HG03135 (cell line): ENCODE results near the gene FAM107B.
"Not testable (repeated sequence)": the region's sequence is repeated elsewhere in the genome, so short reads cannot be mapped to it uniquely, and the experiment has no call there.

Experiments
- ATAC-seq: cut with Tn5 transposase; IDR thresholded peaks from one replicate; pipeline ENCODE4 v1.9.1; 2021; ENCODE audit warnings: mild to moderate bottlenecking, moderate library complexity; ENCODE audit not compliant: unreplicated experiment

Gene FAM107B

GRCh38 chr10:14639637-14640036, 135.1 kb downstream of the FAM107B start:
- ATAC-seq, result no peak

DNA sequence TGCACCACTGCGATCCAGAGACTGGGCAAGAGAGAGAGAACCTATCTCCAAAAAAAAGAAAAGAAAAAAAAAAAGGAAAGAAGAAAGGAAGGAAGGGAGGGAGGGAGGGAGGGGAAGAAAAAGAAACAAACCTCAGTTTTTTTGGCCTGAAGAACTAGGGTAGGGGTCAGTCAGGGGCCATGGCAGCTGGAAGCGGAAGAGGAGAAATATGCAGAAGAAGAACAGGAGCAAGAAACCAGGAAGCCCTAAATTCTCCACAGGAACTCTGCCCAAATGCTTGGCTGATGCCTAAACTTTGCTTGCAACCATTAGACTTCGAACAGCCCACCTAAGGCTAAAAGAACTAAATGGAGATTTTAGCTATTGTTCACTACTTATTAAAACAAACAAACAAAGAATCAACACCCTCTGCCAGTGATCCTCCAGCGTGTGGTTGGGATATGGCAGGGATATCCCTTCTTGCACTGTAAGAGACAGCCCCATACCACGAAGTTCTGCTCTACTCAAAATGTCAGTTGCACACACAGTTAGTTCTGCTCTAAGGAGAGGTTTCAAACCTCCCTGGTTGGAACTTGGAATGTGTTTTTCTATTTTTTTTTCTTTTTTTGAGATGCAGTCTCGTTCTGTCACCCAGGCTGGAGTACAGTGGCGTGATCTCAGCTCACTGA, 139.5 kb downstream of the FAM107B start:
- no peak for ATAC-seq

DNA sequence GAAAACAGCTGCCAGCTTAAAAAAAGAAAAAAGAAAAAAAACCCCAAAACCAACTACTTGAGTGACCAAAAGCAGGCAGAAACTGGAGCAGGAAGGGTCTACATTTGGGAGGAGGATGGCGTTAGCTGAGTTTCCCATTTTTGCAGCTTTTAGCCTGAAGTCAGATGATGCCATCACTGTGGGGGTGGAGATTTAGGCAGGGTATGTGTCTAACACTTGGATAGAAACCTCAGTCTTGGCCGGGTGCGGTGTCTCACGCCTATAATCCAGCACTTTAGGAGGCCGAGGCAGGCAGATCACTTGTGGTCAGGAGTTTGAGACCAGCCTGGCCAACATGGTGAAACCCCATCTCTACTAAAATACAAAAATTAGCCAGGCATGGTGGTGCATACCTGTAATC, 140.1 kb downstream of the FAM107B start:
- not testable (repeated sequence) for ATAC-seq

- ATAC-seq, result no peak
These were observed 148.8 kb downstream of the FAM107B start for GRCh38 chr10:14625765-14626525.

GRCh38 chr10:14625192-14625631, 149.5 kb downstream of the FAM107B start:
- no peak for ATAC-seq

- no peak for ATAC-seq
These were observed 150.1 kb downstream of the FAM107B start for GRCh38 chr10:14624600-14624999.

- no peak for ATAC-seq
These were observed 150.8 kb downstream of the FAM107B start for GRCh38 chr10:14623931-14624330.

DNA sequence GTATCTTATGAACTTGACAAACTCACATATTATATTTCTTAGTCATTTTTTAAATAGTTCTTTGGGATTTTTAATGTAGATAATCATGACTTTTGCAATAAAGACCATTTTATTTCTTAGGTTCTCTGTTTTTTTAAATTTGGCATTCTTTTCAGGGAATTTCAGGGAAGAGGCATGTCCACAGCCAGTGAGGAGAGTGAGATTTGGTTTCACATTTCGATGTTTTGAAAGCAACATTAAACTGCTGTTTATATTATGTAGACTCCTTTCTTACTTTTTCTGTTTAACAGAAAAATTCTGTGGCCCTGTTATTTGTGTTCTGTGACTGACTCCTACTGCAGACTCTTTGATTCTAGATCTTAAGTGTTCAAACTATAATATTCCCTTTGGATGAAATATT, 153.7 kb downstream of the FAM107B start:
- no peak for ATAC-seq

GRCh38 chr10:14618674-14619073, 156.0 kb downstream of the FAM107B start:
- ATAC-seq, result no peak

GRCh38 chr10:14617852-14618251, 156.8 kb downstream of the FAM107B start:
- no peak for ATAC-seq

DNA sequence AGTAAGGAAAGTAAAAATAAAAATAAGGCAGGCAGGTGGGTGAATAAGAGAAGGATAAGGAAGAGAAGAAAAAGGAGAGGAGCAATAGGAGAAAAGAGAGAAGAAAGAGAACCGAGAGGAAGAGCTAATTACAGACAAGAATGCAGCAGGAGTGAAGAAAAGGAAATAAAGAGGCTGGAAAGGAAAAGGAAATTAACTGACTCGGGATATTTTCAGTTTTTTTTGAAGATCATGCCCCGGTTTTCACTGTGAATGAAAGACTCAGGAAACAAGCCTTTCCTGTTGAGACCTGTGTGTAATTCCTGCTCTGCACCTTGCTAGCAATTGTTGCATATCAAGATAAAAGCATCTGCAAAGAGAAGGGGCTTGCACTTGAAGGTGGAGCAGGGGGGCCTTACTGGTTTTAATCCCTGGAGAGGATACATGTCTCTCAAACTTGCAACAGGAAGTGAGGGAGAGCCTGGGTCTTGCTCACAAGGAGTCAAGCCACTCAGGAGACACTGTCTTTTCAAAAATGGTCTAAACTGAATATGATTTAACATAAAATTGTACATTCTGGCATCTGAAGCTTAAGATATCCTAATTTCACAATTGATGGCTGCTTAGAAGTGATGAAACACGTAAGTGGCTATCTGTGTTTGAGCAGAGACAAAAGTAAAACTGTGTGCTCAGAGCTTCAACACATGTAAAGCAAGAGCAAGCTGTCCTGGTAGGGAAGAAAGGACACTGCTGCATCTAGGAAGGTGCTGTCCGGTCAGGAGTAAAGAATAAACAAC, 157.6 kb downstream of the FAM107B start:
- ATAC-seq, result no peak

GRCh38 chr10:14616465-14616864, 158.2 kb downstream of the FAM107B start:
- ATAC-seq, result no peak

DNA sequence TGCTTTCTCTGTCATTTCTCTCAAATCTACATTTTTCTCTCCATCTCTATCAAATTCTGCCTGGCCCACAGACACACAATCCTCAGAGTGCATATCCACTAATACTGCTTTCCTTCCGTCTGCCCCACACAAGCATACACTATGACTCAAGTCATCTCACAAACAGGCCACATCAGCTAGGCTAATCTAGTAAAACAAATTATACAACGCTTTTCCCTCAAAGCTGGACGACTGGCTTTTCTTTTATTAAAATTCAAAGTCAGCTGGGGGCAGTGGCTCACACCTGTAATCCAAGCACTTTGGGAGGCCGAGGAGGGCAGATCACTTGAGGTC, 161.1 kb downstream of the FAM107B start:
- no peak for ATAC-seq

DNA sequence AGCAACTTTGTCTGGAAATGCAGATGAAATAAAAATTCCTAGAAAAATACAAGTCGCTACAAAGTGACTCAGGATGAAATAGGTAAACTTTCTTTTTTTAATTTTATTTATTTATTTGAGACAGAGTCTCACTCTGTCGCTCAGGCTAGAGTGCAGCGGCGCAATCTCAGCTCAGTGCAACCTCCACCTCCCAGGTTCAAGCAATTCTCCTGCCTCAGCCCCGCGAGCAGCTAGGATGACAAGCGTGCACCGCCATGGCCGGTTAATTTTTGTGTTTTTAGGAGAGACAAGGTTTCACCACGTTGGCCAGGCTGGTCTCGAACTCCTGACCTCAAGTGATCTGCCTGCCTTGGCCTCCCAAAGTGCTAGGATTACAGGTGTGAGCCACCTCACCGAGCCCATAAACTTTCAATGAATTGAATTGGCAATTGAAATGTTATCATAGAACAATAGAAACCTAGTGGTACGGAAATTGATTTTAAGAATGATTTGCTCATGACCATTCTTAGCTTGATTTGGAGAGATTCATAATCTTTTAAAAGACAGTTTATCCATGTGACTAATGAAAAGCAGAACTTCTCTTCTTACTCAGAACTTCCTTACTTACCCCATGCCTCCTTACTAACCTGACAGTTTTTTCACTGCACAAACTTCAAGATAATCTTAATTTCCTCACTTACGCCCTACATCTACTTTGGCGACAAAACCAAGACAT, 161.7 kb downstream of the FAM107B start:
- no peak for ATAC-seq

- peak; percentile 53 for ATAC-seq
These were observed 162.6 kb downstream of the FAM107B start for GRCh38 chr10:14611968-14612693.

- no peak for ATAC-seq
These were observed 165.5 kb downstream of the FAM107B start for GRCh38 chr10:14609178-14609577.

- ATAC-seq, result peak; percentile 43
These were observed 166.2 kb downstream of the FAM107B start for GRCh38 chr10:14608381-14609001.

GRCh38 chr10:14606633-14607032, 168.1 kb downstream of the FAM107B start:
- ATAC-seq, result no peak

DNA sequence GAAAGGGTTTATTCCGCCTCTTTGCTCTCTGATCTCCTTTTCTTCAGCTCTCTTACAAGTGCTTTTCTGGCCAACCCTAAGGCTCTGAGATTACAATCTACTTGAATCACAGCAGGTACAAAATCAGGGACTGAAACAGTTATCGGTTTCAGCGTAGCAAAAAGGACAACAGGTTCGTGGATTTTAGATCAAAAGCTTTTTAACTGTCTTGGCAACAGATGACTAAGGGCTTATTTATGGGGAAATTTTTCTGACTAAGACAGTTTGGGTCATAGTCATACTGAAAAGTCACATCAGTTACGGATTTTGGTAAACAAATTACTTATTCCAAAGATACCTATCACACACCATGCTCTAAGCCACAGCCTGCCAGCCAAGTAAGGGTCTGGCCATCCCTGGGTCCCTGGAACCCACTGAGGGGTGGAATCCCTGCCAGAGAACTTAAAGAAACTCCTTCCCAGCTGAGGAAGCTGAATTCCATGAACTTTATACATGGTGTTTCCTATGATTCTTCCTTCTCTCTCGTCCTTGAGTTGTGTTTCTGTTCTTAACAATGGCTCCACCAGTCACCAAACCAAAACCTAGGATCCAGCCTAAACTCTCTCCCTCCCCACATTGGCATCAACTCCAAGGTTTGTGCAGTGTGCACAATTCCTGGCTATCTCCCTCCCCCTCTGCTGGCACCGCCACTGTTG, 169.3 kb downstream of the FAM107B start:
- ATAC-seq, result peak; percentile 34
